Right renal cortex interstitium (tissue), 3 donors: ENCODE results near the gene TCF7. TPM values are rescaled to one million over a fixed set of nuclear protein-coding genes. Genes with fewer than 3 reads are reported as not detected.

Source experiments
- DNase-seq, 3 donors: peaks; one replicate each; pipeline ENCODE4 v3.0.0-alpha.2; 2013; ENCODE audit warnings: low read depth in 3 of 3, low spot score in 2 of 3
- polyA plus RNA-seq, 3 donors: library from polyadenylated mRNA; unstranded; fragments of 120-200 nt; gene quantifications; one replicate each; pipeline ENCODE4 v1.2.1, GENCODE V29; 2013; ENCODE audit not compliant: insufficient read length in 3 of 3

The TCF7 gene
- polyA plus RNA-seq, 3 donors, result 11.9 to 13.7 (median 12.1) TPM

- peak in 2 of 3 donors; percentile 21 to 23 for DNase-seq
These were observed 60.7 kb downstream of the TCF7 start for GRCh38 chr5:134174841-134175839.

- peak; percentile 27 to 30 (median 27) for DNase-seq
These were observed 61.5 kb downstream of the TCF7 start for GRCh38 chr5:134175921-134176510.

- DNase-seq, result peak; percentile 77 to 78 (median 78)
These were observed 62.3 kb downstream of the TCF7 start, which contains the start of gene SKP1 for GRCh38 chr5:134176511-134177368. Gene SKP1 (minus strand): TSS chr5:134176950. CDS start chr5:134174022, 2,928 bp downstream.

GRCh38 chr5:134177369-134178095, 63.1 kb downstream of the TCF7 start:
- DNase-seq, result peak; percentile 15 to 77 (median 34)

- DNase-seq, result no peak
These were observed 63.6 kb downstream of the TCF7 start for GRCh38 chr5:134178096-134178419.

GRCh38 chr5:134183481-134183880, 69.0 kb downstream of the TCF7 start:
- DNase-seq, result no peak

- DNase-seq, result peak in 2 of 3 donors; percentile 29 to 32
These were observed 70.0 kb downstream of the TCF7 start for GRCh38 chr5:134184155-134185135.

- no peak for DNase-seq
These were observed 73.6 kb downstream of the TCF7 start for GRCh38 chr5:134188092-134188491.

- DNase-seq, result no peak
These were observed 74.5 kb downstream of the TCF7 start for GRCh38 chr5:134189031-134189430.

- no peak for DNase-seq
These were observed 81.2 kb downstream of the TCF7 start for GRCh38 chr5:134195666-134196065.

Other genes starting within 250 kb of the TCF7 start
- gene C5orf15, start 146.1 kb upstream of the TCF7 start, polyA plus RNA-seq, result 100 to 1,000 TPM; 140 to 149 (median 146) TPM
- gene VDAC1, start 109.7 kb upstream of the TCF7 start, polyA plus RNA-seq, result 100 to 1,000 TPM; 199 to 205 (median 203) TPM
- 1,000 to 10,000 TPM in 1 of 3 donors, 100 to 1,000 TPM in 2; 937 to 1,021 (median 984) TPM for gene SKP1, start 62.3 kb downstream of the TCF7 start, polyA plus RNA-seq
- 100 to 1,000 TPM; 219 to 238 (median 234) TPM for gene PPP2CA, start 111.4 kb downstream of the TCF7 start, polyA plus RNA-seq